Type B pancreatic cell (in vitro differentiated cells): Measurements from ENCODE around the gene RP2. TPM values are rescaled to one million over a fixed set of nuclear protein-coding genes. Genes with fewer than 3 reads are reported as not detected.

Experiments
- DNase-seq: peaks from one replicate; pipeline ENCODE4 v3.0.0; 2021; ENCODE audit warnings: mixed read lengths; ENCODE audit not compliant: unreplicated experiment; ENCODE audit errors: extremely low spot score
- H3K27ac Mint-ChIP-seq: 2 replicates; pipeline ENCODE4 v1.8.0; 2021; ENCODE audit warnings: mild to moderate bottlenecking, mixed read lengths
- H3K27me3 Mint-ChIP-seq: 2 replicates; pipeline ENCODE4 v1.8.0; 2021; ENCODE audit warnings: mixed read lengths
- H3K36me3 Mint-ChIP-seq: 2 replicates; pipeline ENCODE4 v1.8.0; 2021; ENCODE audit warnings: mixed read lengths
- H3K4me1 Mint-ChIP-seq: one replicate; pipeline ENCODE4 v1.8.0; 2021; ENCODE audit warnings: mixed read lengths; ENCODE audit not compliant: unreplicated experiment
- H3K4me3 Mint-ChIP-seq: 2 replicates; pipeline ENCODE4 v1.8.0; 2021; ENCODE audit warnings: mild to moderate bottlenecking, mixed read lengths
- H3K9me3 Mint-ChIP-seq: 2 replicates; pipeline ENCODE4 v1.8.0; 2021; ENCODE audit warnings: mixed read lengths
- CTCF ChIP-seq: fragments of 200-600 bp; sonication (generic); conservative IDR thresholded peaks from 2 replicates; pipeline ENCODE4 v1.5.0; 2021; ENCODE audit warnings: antibody characterized with exemption, mild to moderate bottlenecking
- total RNA-seq: library from RNA; stranded (reverse); gene quantifications from 2 replicates; pipeline ENCODE4 v1.2.1, GENCODE V29; 2021; ENCODE audit warnings: low replicate concordance

The RP2 gene
- total RNA-seq, 1 donor from 2014 or later, result 7.7 TPM

GRCh38 chrX:46850771-46851170, 13.9 kb downstream of the RP2 start:
- H3K4me1 Mint-ChIP-seq, result no peaks in the 10 kb centered on the region
- no peak overlapping the region for H3K27ac Mint-ChIP-seq
- no peaks in the 10 kb centered on the region for H3K27me3 Mint-ChIP-seq
- H3K9me3 Mint-ChIP-seq, result no peaks in the 10 kb centered on the region
- TF ChIP-seq CTCF, result no peak
- no peak overlapping the region for H3K4me3 Mint-ChIP-seq
- H3K36me3 Mint-ChIP-seq, result peaks cover 8% of the 10 kb centered on the region
- DNase-seq, result no peak

- Mint-ChIP-seq H3K4me3 (no peak overlapping the region), H3K27me3 (no peaks in the 10 kb centered on the region), H3K9me3 (no peaks in the 10 kb centered on the region), H3K4me1 (no peaks in the 10 kb centered on the region), H3K27ac (no peak overlapping the region), H3K36me3 (peaks cover 8% of the 10 kb centered on the region)
- no peak for TF ChIP-seq CTCF
- DNase-seq, result no peak
Observed at GRCh38 chrX:46856483-46856882, 19.6 kb downstream of the RP2 start.

- Mint-ChIP-seq H3K4me1 (no peaks in the 10 kb centered on the region), H3K36me3 (peaks cover 4% of the 10 kb centered on the region), H3K9me3 (no peaks in the 10 kb centered on the region), H3K4me3 (no peak overlapping the region), H3K27me3 (no peaks in the 10 kb centered on the region), H3K27ac (no peak overlapping the region)
- DNase-seq, result no peak
- no peak for TF ChIP-seq CTCF
Observed at GRCh38 chrX:46860557-46860956, 23.7 kb downstream of the RP2 start.

GRCh38 chrX:46863072-46863471, 26.2 kb downstream of the RP2 start:
- Mint-ChIP-seq H3K36me3 (peaks cover 15% of the 10 kb centered on the region), H3K27me3 (no peaks in the 10 kb centered on the region), H3K9me3 (no peaks in the 10 kb centered on the region), H3K27ac (no peak overlapping the region), H3K4me3 (no peak overlapping the region), H3K4me1 (no peaks in the 10 kb centered on the region)
- DNase-seq, result no peak
- TF ChIP-seq CTCF, result no peak

- Mint-ChIP-seq H3K9me3 (no peaks in the 10 kb centered on the region), H3K4me3 (no peak overlapping the region), H3K27ac (no peak overlapping the region), H3K4me1 (no peaks in the 10 kb centered on the region), H3K27me3 (no peaks in the 10 kb centered on the region), H3K36me3 (peaks cover 15% of the 10 kb centered on the region)
- DNase-seq, result no peak
- TF ChIP-seq CTCF, result no peak
Observed at GRCh38 chrX:46864606-46865005, 27.8 kb downstream of the RP2 start.

GRCh38 chrX:46865281-46865680, 28.4 kb downstream of the RP2 start:
- no peaks in the 10 kb centered on the region for H3K27me3 Mint-ChIP-seq
- no peak overlapping the region for H3K4me3 Mint-ChIP-seq
- no peak for DNase-seq
- H3K27ac Mint-ChIP-seq, result no peak overlapping the region
- no peaks in the 10 kb centered on the region for H3K9me3 Mint-ChIP-seq
- peaks cover 15% of the 10 kb centered on the region for H3K36me3 Mint-ChIP-seq
- no peak for TF ChIP-seq CTCF
- H3K4me1 Mint-ChIP-seq, result no peaks in the 10 kb centered on the region
